Measurements from ENCODE around the gene DLAT.

The DLAT gene

GRCh38 chr11:112013497-112014164, 11.6 kb upstream of the DLAT start:
- ChIA-PET CTCF (no interaction called here), POLR2A (no interaction called here)
- TF ChIP-seq ATF2 (tag by site-specific recombination; IDR thresholded peaks at IDR 0.05; ENCODE audit: low read depth) (peak; percentile 72), ZNF146 (tag by site-specific recombination; IDR thresholded peaks at IDR 0.05) (no peak), ZNF518A (tag by site-specific recombination; conservative IDR thresholded peaks at IDR 0.05; ENCODE audit: low read depth) (no peak), ZNF19 (tag by site-specific recombination; IDR thresholded peaks at IDR 0.05; ENCODE audit: low read depth) (no peak), ZNF555 (tag by site-specific recombination; conservative IDR thresholded peaks at IDR 0.05) (no peak), GLIS2 (tag by site-specific recombination; IDR thresholded peaks at IDR 0.05) (no peak), PRDM1 (tag by site-specific recombination; IDR thresholded peaks at IDR 0.05) (peak; percentile 41; the same call in 1 of the 2 replicates), HOXA7 (CRISPR knock-in tag; IDR thresholded peaks at IDR 0.05; ENCODE audit: borderline replicate concordance) (no peak), ZNF341 (tag by site-specific recombination; IDR thresholded peaks at IDR 0.05; ENCODE audit: low read depth) (no peak), ZNF404 (tag by site-specific recombination; IDR thresholded peaks at IDR 0.05) (no peak), REPIN1 (tag by site-specific recombination; IDR thresholded peaks at IDR 0.05; ENCODE audit: low read depth) (no peak)
- Histone ChIP-seq H3K36me3 (ENCODE audit: control insufficient read depth in 2 of 2, insufficient read depth in 1 of 2, low read length in 2 of 2) (peaks cover 0 to 4% of the 10 kb centered on the region in 2 experiments; a peak in 1 of 3 replicates), H3K4me3 (ENCODE audit: low read depth, low read length) (no peak overlapping the region), H3K27ac (ENCODE audit: extremely low read depth, low read depth, low read length) (no peak overlapping the region), H3K4me1 (ENCODE audit: control insufficient read depth, insufficient read depth, low read length) (no peaks in the 10 kb centered on the region), H3K9me3 (ENCODE audit: control insufficient read depth, insufficient read depth, low read depth, low read length) (no peaks in the 10 kb centered on the region)

- ChIA-PET POLR2A (no interaction called here), CTCF (interaction anchor here (0.6 to 1.7 kb wide), 2 partner anchors 19 to 48 kb away, joined by 3 to 7 read pairs; no protein-coding TSS in a partner anchor)
- no peaks in the 10 kb centered on the region for H3K4me1 ChIP-seq (ENCODE audit: control insufficient read depth, insufficient read depth, low read length)
- H3K9me3 ChIP-seq (ENCODE audit: control insufficient read depth, insufficient read depth, low read depth, low read length) = no peaks in the 10 kb centered on the region
- no peak for TF ChIP-seq ZNF138 (tag by site-specific recombination; IDR thresholded peaks at IDR 0.05; ENCODE audit: borderline replicate concordance)
- no peak for TF ChIP-seq ZFHX2 (tag by site-specific recombination; conservative IDR thresholded peaks at IDR 0.05)
- no peak for TF ChIP-seq HIC1 (tag by site-specific recombination; IDR thresholded peaks at IDR 0.05)
- H3K27ac ChIP-seq (ENCODE audit: extremely low read depth, low read depth, low read length) = no peak overlapping the region
- H3K4me3 ChIP-seq (ENCODE audit: low read depth, low read length) = no peak overlapping the region
- peaks cover 0 to 27% of the 10 kb centered on the region in 2 experiments; a peak in 1 of 3 replicates for H3K36me3 ChIP-seq (ENCODE audit: control insufficient read depth in 2 of 2, insufficient read depth in 1 of 2, low read length in 2 of 2)
Measured at GRCh38 chr11:112016088-112016764, 9.0 kb upstream of the DLAT start.

Data from HEK293 (cell line).